SU-DHL-6 (cell line): ENCODE measurements around the gene ATP6V1B1.

Experiments used
- H2AFZ ChIP-seq: fragments of 200-600 bp; sonication (generic); 2 replicates; pipeline ENCODE4 v1.6.1; 2014; ENCODE audit warnings: low read depth, mild to moderate bottlenecking, moderate library complexity, mixed read lengths, antibody characterized with exemption, low read length; ENCODE audit not compliant: severe bottlenecking
- H3F3A ChIP-seq: fragments of 200-600 bp; shearing (Covaris generic); 2 replicates; pipeline ENCODE4 v1.6.0; 2016; ENCODE audit warnings: antibody characterized with exemption, mild to moderate bottlenecking; ENCODE audit not compliant: insufficient read depth
- H3K27ac ChIP-seq: fragments of 200-600 bp; sonication (generic); 2 replicates; pipeline ENCODE4 v1.5.1; 2016; ENCODE audit warnings: low read depth, mild to moderate bottlenecking, low read length, moderate library complexity, mixed read lengths
- H3K27me3 ChIP-seq: fragments of 200-600 bp; sonication (generic), shearing (Covaris generic); 2 replicates; pipeline ENCODE4 v1.6.0; 2014; ENCODE audit warnings: mild to moderate bottlenecking, low read length
- H3K36me3 ChIP-seq: fragments of 200-600 bp; sonication (generic); 2 replicates; pipeline ENCODE4 v1.6.1; 2014; ENCODE audit warnings: mild to moderate bottlenecking, low read length, mixed read lengths
- H3K4me2 ChIP-seq: fragments of 300-600, 200-600 bp; shearing (Covaris generic), sonication (generic); 2 replicates; pipeline ENCODE4 v1.6.0; 2014; ENCODE audit warnings: low read length, low read depth, mild to moderate bottlenecking; ENCODE audit not compliant: poor library complexity, severe bottlenecking
- H3K4me3 ChIP-seq: fragments of 200-600 bp; sonication (generic); 2 replicates; pipeline ENCODE4 v1.5.1; 2014; ENCODE audit warnings: antibody characterized with exemption, low read length, mild to moderate bottlenecking, mixed read lengths; ENCODE audit not compliant: insufficient read depth, poor library complexity, severe bottlenecking
- H3K79me2 ChIP-seq: fragments of 200-600 bp; sonication (generic); 2 replicates; pipeline ENCODE4 v1.6.1; 2014; ENCODE audit warnings: mild to moderate bottlenecking, low read length, moderate library complexity; ENCODE audit not compliant: insufficient read depth
- H3K9ac ChIP-seq: fragments of 200-600 bp; sonication (generic); 2 replicates; pipeline ENCODE4 v1.7.0; 2014; ENCODE audit warnings: mild to moderate bottlenecking, low read length
- H3K9me2 ChIP-seq: fragments of 200-600 bp; sonication (generic); replicated peaks from 2 replicates; pipeline ENCODE4 v1.6.1; 2014; ENCODE audit warnings: low read length; ENCODE audit not compliant: insufficient read depth
- H3K9me3 ChIP-seq: fragments of 200-600 bp; sonication (generic); 2 replicates; pipeline ENCODE4 v1.6.1; 2014; ENCODE audit warnings: low read length, mixed read lengths; ENCODE audit not compliant: insufficient read depth
- H4K20me1 ChIP-seq: fragments of 200-600 bp; sonication (generic); 2 replicates; pipeline ENCODE4 v1.6.1; 2014; ENCODE audit warnings: low read depth, mild to moderate bottlenecking, antibody characterized with exemption, low read length, moderate library complexity, mixed read lengths
- CTCF ChIP-seq: fragments of 200-600 bp; sonication (generic); IDR thresholded peaks from one replicate; pipeline ENCODE4 v1.5.1; 2017; ENCODE audit warnings: antibody characterized with exemption, mild to moderate bottlenecking, low read length, moderate library complexity; ENCODE audit not compliant: insufficient read depth, poor library complexity, severe bottlenecking
- EZH2phosphoT487 ChIP-seq: fragments of 200-600 bp; sonication (generic), shearing (Covaris generic); conservative IDR thresholded peaks from 2 replicates; pipeline ENCODE4 v1.6.1; 2018; ENCODE audit warnings: mild to moderate bottlenecking, antibody characterized with exemption, low read length, moderate library complexity, mixed read lengths

Gene ATP6V1B1

GRCh38 chr2:70964596-70965386, 29.1 kb downstream of the ATP6V1B1 start:
- Histone ChIP-seq H4K20me1 (no peaks in the 10 kb centered on the region), H3K79me2 (no peaks in the 10 kb centered on the region), H3K4me2 (peak overlapping the region; percentile 71), H3K27ac (no peak overlapping the region), H3K9me2 (no peaks in the 10 kb centered on the region), H3K27me3 (no peaks in the 10 kb centered on the region), H3K4me3 (peak overlapping the region; percentile 51), H3F3A (no peaks in the 10 kb centered on the region), H3K36me3 (no peaks in the 10 kb centered on the region), H3K9ac (peak overlapping the region; percentile 41; the same call in 1 of the 2 replicates), H2AFZ (peak overlapping the region; percentile 91), H3K9me3 (no peaks in the 10 kb centered on the region)
- TF ChIP-seq CTCF (peak; percentile 71), EZH2phosphoT487 (no peak)

DNA sequence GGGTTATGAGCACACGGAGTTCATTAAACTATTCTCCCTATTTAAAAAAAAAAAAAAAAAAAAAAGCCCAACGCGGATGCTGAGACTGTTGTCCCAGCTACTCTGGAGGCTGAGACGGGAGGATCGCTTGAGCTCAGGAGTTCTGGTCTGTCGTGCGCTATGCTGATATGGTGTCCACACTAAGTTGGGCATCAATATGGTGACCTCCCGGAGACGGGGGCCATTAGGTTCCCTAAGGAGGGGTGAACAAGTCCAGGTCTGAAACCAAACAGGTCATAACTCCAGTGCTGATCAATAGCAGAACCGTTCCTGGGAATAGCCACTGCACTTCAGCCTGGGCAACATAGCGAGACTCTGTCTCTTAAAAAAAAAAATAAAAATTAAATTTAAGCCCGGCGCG, 29.8 kb downstream of the ATP6V1B1 start:
- no peaks in the 10 kb centered on the region for H3K79me2 ChIP-seq
- H3K9me2 ChIP-seq = no peaks in the 10 kb centered on the region
- H3K4me2 ChIP-seq = peak overlapping the region; percentile 71
- no peak overlapping the region for H2AFZ ChIP-seq
- H4K20me1 ChIP-seq = no peaks in the 10 kb centered on the region
- H3K4me3 ChIP-seq = no peak overlapping the region
- H3K9ac ChIP-seq = no peak overlapping the region
- no peaks in the 10 kb centered on the region for H3F3A ChIP-seq
- H3K27me3 ChIP-seq = no peaks in the 10 kb centered on the region
- no peaks in the 10 kb centered on the region for H3K9me3 ChIP-seq
- TF ChIP-seq EZH2phosphoT487 (no peak), CTCF (no peak)
- H3K36me3 ChIP-seq = no peaks in the 10 kb centered on the region
- H3K27ac ChIP-seq = no peak overlapping the region

DNA sequence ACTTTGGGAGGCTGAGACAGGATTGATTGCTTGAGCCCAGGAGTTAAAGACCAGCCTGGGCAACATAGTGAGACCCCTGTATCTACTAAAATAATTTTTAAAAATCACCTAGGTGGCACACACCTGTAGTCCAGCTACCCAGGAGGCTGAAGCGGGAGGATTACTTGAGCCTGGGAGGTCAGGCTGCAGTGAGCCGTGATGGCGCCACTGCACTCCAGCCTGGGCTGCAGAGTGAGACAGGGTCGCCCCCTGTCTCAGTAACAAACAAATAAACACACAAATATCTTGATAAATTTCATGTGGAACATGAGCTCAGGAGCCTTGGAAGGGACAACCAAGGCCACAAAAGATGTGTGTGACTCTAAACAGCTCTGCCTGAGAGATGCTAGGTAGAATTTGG, 31.0 kb downstream of the ATP6V1B1 start:
- no peaks in the 10 kb centered on the region for H3K9me3 ChIP-seq
- no peak overlapping the region for H3K4me2 ChIP-seq
- H3K27ac ChIP-seq = no peak overlapping the region
- H3K79me2 ChIP-seq = no peaks in the 10 kb centered on the region
- H2AFZ ChIP-seq = no peak overlapping the region
- H3K4me3 ChIP-seq = no peak overlapping the region
- H3F3A ChIP-seq = no peaks in the 10 kb centered on the region
- no peaks in the 10 kb centered on the region for H4K20me1 ChIP-seq
- no peaks in the 10 kb centered on the region for H3K9me2 ChIP-seq
- H3K27me3 ChIP-seq = no peaks in the 10 kb centered on the region
- no peaks in the 10 kb centered on the region for H3K36me3 ChIP-seq
- TF ChIP-seq EZH2phosphoT487 (no peak), CTCF (no peak)
- H3K9ac ChIP-seq = no peak overlapping the region
